ENCODE measurements around the gene CTDSP2.

Gene CTDSP2

GRCh38 chr12:57816001-57816854 lies 30.3 kb downstream of the CTDSP2 start:
- no peak for DNase-seq (ENCODE audit: low spot score)

GRCh38 chr12:57815177-57816000 lies 31.1 kb downstream of the CTDSP2 start:
- no peak for DNase-seq (ENCODE audit: low spot score)

DNA sequence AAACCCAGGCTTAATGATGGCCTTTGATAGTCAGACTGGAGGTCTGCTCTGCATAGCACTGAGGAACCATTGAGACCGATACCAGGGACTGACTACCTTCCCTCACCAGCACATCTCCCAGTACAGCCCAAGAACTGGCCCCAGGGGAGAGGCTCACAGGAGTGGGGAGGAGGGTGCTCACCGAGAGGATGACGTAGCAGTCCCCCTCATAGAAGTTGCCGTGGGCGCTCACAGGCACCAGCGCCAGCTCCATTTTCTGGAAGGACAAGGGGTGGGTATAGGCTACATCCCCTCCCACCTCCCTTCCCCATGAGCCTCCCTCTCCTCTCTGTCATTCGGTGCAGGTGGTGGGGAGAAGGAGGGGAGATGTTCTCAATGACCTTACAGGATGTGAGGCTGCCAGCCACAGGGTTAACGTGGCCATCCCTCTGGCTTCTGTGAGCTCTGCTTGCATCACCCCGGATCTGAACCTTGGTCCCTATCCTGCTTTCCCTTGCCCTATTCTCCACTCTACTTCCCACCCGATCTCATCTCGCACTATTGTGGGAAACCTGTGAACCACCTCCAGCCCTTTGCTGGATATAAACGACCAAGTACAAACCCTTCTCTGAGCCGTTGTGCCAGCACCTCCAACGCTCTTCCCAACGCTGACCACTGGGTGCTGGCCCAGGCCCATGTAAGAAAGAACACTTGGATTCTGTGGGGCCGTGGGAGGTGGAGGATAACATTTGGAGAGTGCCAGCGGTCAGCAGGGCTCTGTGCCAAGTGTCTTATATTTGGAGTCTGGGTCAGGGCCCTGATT lies 32.4 kb downstream of the CTDSP2 start:
- no peak for DNase-seq (ENCODE audit: low spot score)

DNA sequence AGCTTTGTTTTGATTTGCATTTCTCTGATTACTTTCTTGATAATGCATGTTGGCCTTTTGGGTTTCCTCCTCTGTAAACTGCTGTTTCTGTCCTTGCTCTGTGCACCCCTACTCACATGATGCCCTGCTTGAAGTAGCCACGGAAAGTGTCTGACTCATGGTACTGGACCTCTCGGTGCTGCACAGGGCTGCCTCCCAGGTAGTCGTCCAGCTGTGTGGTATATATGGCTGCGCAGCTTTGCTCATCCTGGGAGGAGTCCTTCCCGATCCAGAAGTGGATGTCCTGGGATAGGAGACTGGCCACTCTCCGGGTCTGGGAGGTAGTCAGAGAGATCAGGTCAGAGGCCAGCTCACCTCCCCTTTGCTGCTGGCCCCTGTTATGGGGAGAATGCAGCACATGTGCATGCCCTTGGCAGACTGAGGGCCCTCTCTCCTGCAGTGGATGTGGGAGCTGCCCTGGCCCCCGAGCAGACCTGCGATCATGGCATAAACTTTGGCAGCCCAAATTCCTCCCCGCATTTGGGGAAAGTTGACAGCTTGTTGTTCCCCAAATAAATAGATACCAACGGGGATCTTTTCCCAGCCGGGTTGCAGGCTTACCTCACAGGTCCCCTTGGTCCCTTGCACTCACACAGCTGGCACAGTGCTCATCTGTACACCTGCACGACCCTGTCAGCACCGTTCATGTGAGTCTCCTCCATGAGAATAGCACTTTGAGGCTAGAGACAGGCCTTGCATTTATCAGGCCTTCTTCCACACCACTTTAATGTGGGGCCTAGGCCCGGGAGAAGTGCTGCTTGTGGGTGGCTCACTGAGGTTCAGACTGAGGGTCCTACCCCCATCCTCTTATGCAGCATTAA lies 33.2 kb downstream of the CTDSP2 start:
- no peak for DNase-seq (ENCODE audit: low spot score)

DNA sequence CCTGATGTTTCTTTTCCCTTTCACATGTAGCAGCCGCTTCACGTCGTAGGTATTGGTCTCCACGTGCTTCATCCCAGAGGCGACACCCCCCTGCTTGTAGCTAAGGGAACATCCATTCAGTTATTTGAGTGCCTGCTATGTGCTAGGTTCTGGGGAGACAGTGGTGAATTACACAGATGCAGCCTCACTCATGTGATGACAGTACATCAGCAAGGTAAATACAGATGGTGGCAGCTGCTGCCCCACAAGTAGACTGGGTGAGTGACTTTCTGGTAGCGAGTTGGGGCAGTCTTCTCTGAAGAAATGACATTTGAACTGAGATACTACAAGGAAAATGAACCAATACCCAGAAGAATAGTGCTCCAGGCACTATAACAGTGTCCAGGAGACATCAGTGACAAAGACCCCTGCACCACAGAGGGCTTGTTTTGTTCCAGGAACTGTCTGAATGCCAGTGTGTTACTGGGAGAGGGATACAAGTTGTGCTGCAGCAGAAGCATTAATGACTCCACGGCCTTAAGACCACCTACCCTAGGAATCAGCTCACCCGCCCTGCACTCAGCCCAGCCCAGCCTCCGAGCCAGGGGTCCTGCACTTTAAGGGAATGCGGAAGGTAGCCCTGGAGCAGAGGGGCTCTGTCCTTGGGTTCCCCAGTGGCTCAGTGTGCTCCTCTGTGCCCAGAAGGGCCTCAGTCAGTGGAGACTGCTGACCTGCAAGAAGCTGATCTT lies 35.3 kb downstream of the CTDSP2 start:
- DNase-seq (ENCODE audit: low spot score) = no peak

DNA sequence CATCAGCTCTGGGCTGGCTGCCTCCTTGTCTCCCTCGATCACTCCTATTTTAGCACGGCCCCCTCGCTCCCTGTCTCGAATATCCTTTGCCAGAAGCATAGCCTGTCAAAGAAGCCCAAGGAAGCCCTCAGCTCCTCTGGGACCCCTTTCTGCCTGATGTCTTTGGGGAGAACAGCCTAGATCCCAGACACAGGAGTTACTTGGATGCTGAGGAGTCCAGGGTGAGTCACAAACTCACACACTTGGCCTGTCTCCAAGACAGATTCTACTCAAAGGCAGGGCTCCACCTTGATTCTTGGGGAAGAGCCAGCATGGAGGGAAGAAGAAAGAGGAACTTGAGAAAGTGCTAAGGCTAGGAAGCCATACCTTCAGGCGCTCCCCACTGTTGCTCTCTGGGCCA lies 36.1 kb downstream of the CTDSP2 start:
- no peak for DNase-seq (ENCODE audit: low spot score)

- DNase-seq (ENCODE audit: low spot score) = no peak
Measured at GRCh38 chr12:57809425-57809824, 37.1 kb downstream of the CTDSP2 start.

GRCh38 chr12:57808351-57808750 lies 38.2 kb downstream of the CTDSP2 start:
- DNase-seq (ENCODE audit: low spot score) = no peak

- no peak for DNase-seq (ENCODE audit: low spot score)
Measured at GRCh38 chr12:57807285-57807684, 39.2 kb downstream of the CTDSP2 start.

GRCh38 chr12:57806677-57807076 lies 39.9 kb downstream of the CTDSP2 start:
- DNase-seq (ENCODE audit: low spot score) = no peak

GRCh38 chr12:57803319-57803893 lies 43.1 kb downstream of the CTDSP2 start:
- peak; percentile 9 for DNase-seq (ENCODE audit: low spot score)

- DNase-seq (ENCODE audit: low spot score) = no peak
Measured at GRCh38 chr12:57802607-57803006, 43.9 kb downstream of the CTDSP2 start.

- DNase-seq (ENCODE audit: low spot score) = no peak
Measured at GRCh38 chr12:57800965-57801364, 45.6 kb downstream of the CTDSP2 start.

DNA sequence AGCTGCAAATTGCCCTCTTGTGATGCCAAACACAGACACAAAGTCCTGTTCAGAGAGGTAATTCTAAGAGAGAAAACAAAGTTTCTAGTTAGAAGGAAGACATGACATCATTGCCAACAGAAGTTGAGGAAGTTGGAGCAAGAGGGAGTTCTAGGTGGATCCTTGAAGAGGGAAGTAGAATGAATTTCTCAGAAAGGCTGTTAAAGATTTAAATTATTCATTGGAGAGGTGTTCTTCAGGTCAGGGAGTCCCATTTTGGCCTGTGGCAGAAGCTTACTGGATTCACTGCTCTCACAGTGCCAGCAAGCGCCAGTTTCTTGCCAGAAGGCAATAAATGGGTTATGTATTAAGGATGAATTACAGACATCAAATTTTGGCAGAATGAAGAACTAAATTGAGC lies 48.6 kb downstream of the CTDSP2 start:
- no peak for DNase-seq (ENCODE audit: low spot score)

DNA sequence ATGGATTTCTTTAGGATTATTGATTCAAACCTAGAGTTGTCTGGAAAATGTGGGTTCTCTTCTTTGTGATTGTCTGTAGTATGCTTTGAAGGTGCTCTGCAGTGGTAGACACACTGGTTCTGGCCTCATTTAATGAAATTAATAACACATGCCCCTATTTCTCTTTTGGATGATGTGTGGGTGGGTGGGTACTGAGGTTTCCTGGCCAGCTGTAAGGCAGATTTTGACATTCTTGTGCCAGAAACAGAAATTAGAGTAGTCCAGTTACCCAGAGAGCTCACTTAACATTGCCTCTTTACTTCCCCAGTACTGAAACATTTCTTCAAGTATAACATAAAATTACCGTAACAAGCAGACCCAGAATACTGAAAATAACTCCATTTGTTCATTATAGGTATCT lies 49.5 kb downstream of the CTDSP2 start:
- DNase-seq (ENCODE audit: low spot score) = no peak

DNA sequence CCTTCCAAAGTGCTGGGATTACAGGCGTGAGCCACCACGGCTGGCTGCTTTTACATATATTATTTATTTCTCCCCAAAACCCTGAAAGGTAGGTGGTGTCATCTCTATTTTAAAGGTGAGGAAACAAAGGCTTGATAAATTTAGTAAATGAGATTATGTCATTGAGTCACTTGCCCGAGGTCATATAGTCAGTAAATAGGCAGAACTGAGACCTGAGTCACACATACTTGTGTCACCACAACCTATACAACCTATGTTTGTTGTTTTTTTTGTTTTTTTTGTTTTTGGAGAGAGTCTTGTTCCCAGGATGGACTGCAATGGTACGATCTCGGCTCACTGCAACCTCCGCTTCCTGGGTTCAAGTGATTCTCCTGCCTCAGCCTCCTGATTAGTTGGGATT lies 51.2 kb downstream of the CTDSP2 start:
- DNase-seq (ENCODE audit: low spot score) = no peak

GRCh38 chr12:57793920-57794319 lies 52.6 kb downstream of the CTDSP2 start:
- no peak for DNase-seq (ENCODE audit: low spot score)

- no peak for DNase-seq (ENCODE audit: low spot score)
Measured at GRCh38 chr12:57783861-57784260, 62.7 kb downstream of the CTDSP2 start.

DNA sequence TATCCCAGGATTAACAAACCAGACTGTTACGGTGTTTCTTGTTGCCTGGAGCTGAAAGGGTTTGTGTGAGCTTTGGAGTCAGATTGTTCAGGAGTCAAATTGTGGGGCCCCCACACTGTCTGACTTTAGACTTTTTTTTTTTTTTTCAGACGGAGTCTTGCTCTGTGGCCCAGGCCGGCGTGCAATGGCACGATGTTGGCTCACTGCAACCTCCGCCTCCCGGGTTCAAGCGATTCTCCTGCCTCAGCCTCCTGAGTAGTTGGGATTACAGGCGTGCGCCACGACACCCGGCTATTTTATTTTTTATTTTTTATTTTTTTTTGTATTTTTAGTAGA lies 63.1 kb downstream of the CTDSP2 start:
- no peak for DNase-seq (ENCODE audit: low spot score)

GRCh38 chr12:57782608-57783465 lies 63.7 kb downstream of the CTDSP2 start, which contains the start of gene TSFM:
TSS of gene TSFM (plus strand) at chr12:57782787. CDS start at chr12:57782802, 15 bp downstream.
- peak; percentile 95 for DNase-seq (ENCODE audit: low spot score)
